ES-I3 (cell line): ENCODE results near the gene TRAIP.
"Not testable (repeated sequence)": the region's sequence is repeated elsewhere in the genome, so short reads cannot be mapped to it uniquely, and the experiment has no call there.

ENCODE experiments used
- H3K36me3 ChIP-seq: 2 replicates; pipeline ENCODE4 v1.6.1; 2013; ENCODE audit warnings: mild to moderate bottlenecking, low read length, control low read depth, moderate library complexity; ENCODE audit not compliant: insufficient read depth
- H3K4me1 ChIP-seq: 2 replicates; pipeline ENCODE4 v1.6.1; 2013; ENCODE audit warnings: mild to moderate bottlenecking, control low read depth, low read length; ENCODE audit not compliant: insufficient read depth
- H3K9ac ChIP-seq: 2 replicates; pipeline ENCODE4 v1.6.1; 2013; ENCODE audit warnings: low read depth, mild to moderate bottlenecking, low read length, moderate library complexity
- H3K9me3 ChIP-seq: 2 replicates; pipeline ENCODE4 v1.6.1; 2013; ENCODE audit warnings: mild to moderate bottlenecking, low read length, moderate library complexity; ENCODE audit not compliant: control insufficient read depth, insufficient read depth

TRAIP gene

GRCh38 chr3:49823131-49823530 lies 33.2 kb downstream of the TRAIP start:
- H3K36me3 ChIP-seq, H3K4me1 ChIP-seq, H3K9me3 ChIP-seq, H3K9ac ChIP-seq: not testable (repeated sequence)

DNA sequence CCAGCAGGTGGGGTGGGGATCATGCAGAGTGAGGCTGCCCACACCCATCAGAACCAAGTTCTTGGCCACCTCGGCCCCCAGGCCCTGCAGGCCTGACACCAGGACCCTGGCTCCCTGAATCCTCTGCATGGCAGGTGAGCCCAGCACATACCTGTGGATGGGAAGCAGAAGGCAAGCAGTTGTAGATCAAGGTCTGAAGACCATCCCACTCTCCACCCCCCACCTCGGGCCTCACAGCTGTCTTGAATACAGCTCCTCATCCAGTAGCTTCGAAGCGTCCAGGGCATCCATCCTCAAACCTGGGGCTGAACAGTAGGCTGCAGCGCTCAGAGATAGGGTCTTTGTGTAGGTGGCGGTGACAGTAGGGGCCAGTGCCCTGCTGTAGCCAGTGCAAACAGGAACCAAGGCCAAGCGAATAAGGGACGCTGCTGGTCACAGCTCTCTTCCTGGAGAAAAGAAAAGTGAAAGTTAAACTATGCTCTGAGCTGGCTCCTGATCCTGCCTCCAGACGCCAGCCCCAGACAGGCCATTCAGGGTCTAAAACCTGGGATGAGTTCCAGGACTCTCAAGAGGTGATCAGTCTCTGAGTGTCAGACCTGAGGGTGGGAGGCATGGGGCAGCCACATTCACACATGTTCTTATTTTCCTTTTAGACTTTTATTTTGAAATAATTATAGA lies 42.7 kb downstream of the TRAIP start, which contains the start of gene UBA7:
Gene UBA7, minus strand, starts transcription at position 457 of the 678 bp plus-strand sequence. Its CDS starts 166 bp downstream, at position 291.
- Histone ChIP-seq H3K9ac (no peak within 1 kb of the TSS), H3K36me3 (no peaks in the 10 kb centered on the region), H3K4me1 (no peaks in the 10 kb centered on the region), H3K9me3 (no peaks in the 10 kb centered on the region)

GRCh38 chr3:49812916-49813496 lies 43.4 kb downstream of the TRAIP start:
- Histone ChIP-seq H3K9me3 (no peaks in the 10 kb centered on the region), H3K4me1 (no peaks in the 10 kb centered on the region), H3K36me3 (no peaks in the 10 kb centered on the region), H3K9ac (no peak overlapping the region)

- no peaks in the 10 kb centered on the region for H3K9me3 ChIP-seq
- H3K36me3 ChIP-seq, result no peaks in the 10 kb centered on the region
- H3K9ac ChIP-seq, result no peak overlapping the region
- peaks cover 25% of the 10 kb centered on the region for H3K4me1 ChIP-seq
These were observed 48.8 kb downstream of the TRAIP start for GRCh38 chr3:49807431-49808114.

GRCh38 chr3:49806850-49807249 lies 49.5 kb downstream of the TRAIP start:
- no peak overlapping the region for H3K9ac ChIP-seq

DNA sequence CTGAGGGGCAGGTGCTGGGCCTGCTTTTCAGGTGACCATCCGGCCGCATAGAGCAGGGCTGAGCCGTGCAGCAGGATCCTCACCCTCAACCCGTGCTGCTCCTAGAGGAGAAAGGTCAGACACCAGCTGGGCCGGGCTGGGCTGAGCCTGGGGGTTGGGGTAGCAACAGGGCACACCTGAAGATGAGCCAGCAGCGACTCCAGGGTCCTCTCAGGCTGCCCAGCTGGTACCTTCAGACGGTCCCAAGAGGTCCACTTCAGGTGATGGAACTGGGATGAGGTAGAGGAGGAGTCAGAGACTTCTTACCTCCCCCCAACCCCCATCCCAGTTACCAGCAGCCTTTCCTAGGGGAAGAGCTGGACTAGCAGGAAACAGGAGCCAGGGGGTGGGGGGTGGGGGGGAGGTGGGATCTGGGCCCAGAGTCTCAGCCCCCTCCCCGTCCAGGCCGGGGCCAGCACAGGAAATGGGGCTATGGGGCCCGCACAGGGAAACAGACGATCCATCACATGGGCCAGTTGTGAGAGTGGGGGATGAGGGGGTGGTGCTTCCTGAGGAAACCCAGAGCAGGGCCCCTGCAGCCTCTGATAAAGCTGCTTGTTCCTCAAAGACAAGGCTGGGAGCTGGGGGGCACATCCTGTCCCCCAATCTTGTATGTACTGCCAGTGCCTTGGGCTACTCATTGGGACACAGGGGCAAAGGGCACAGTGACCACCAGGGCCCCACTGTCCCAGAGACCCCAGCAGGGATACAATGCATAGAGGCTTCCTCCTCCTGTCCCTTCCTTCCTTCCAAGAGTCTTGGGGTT lies 50.3 kb downstream of the TRAIP start:
- Histone ChIP-seq H3K36me3 (no peaks in the 10 kb centered on the region), H3K4me1 (peaks cover 25% of the 10 kb centered on the region), H3K9ac (no peak overlapping the region), H3K9me3 (no peaks in the 10 kb centered on the region)

More at GRCh38 chr3:49806850-49807249, 49.5 kb downstream of the TRAIP start:
- no peaks in the 10 kb centered on the region for H3K36me3 ChIP-seq
- no peaks in the 10 kb centered on the region for H3K9me3 ChIP-seq
- H3K4me1 ChIP-seq, result peaks cover 25% of the 10 kb centered on the region

DNA sequence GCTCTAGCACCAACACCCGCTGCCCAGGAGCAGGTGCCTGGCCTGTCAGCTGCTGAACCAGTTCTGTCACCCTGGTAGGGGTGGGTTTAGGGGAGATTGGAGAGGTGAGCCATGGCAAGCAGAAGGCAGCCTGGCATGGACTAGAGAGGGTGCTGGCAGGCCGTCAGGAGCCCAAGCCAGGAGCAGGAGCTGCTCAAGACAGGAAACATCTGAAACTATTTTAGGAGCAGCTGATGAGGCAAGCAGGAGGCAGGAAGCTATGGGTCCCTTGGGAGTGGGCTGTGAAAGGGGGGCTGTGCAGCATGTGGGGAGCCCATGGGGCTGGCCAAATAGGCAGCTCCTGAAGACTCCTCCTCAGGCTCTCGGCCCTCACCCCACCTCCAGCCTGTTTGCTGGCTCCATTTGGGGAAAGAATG lies 51.0 kb downstream of the TRAIP start:
- H3K9ac ChIP-seq, result no peak overlapping the region
- H3K36me3 ChIP-seq, result no peaks in the 10 kb centered on the region
- H3K4me1 ChIP-seq, result peaks cover 25% of the 10 kb centered on the region
- no peaks in the 10 kb centered on the region for H3K9me3 ChIP-seq

- Histone ChIP-seq H3K9me3 (no peaks in the 10 kb centered on the region), H3K36me3 (no peaks in the 10 kb centered on the region), H3K9ac (peak overlapping the region; percentile 96; the same call in 1 of the 2 replicates), H3K4me1 (peaks cover 25% of the 10 kb centered on the region)
These were observed 52.0 kb downstream of the TRAIP start for GRCh38 chr3:49804141-49805041.

- no peaks in the 10 kb centered on the region for H3K36me3 ChIP-seq
- peak overlapping the region; percentile 96; the same call in 1 of the 2 replicates for H3K9ac ChIP-seq
- peaks cover 25% of the 10 kb centered on the region for H3K4me1 ChIP-seq
These were observed 52.8 kb downstream of the TRAIP start for GRCh38 chr3:49803465-49804140.

DNA sequence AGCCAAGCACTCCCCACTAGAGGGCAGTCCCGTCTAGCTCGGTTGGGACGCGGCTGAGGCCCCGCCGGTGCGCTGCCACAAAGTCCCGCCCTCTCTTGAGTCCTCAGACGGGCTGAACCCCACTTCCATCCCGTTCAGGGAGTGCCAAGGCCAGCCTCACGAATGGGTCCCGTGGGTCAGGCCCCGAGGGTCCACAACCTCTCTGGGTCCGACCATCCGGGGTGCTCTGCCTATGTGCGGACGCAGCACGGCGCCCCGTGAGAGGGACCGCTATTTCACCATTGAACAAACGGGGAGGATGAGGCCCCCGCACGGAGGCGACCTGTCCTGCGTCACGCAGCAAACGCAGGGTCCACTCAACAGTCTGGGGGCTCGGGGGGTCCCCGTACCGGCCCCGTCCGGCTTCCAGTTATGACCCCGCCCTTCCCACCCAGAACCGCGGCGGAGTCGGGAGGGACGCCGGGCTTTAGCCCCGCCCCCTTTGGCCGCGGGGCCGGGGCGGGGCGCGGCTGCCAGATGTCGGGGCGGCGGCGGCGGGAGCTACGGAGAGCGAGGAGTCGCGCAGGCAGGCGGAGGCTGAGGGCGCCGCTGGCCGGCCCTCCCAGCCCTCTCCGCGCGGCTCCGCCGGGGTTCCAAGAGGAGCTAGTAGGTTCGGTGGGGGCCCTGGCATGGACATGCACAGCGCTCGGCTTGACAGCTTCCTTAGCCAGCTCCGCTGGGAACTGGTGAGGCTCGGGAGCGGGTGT lies 53.5 kb downstream of the TRAIP start, which contains the start of gene INKA1:
Gene INKA1, plus strand, starts transcription at position 543 of the 746 bp plus-strand sequence. Its CDS starts 132 bp downstream, at position 675.
- H3K9me3 ChIP-seq, result no peaks in the 10 kb centered on the region

More at GRCh38 chr3:49803465-49804140, 52.8 kb downstream of the TRAIP start:
- no peaks in the 10 kb centered on the region for H3K9me3 ChIP-seq

GRCh38 chr3:49801160-49801559 lies 55.2 kb downstream of the TRAIP start:
- H3K9me3 ChIP-seq, result no peaks in the 10 kb centered on the region
- H3K36me3 ChIP-seq, result no peaks in the 10 kb centered on the region
- H3K9ac ChIP-seq, result no peak overlapping the region
- H3K4me1 ChIP-seq, result peaks cover 8% of the 10 kb centered on the region; the same call in 1 of the 2 replicates

More for the DNA sequence above, 53.5 kb downstream of the TRAIP start, which contains the start of gene INKA1:
- H3K4me1 ChIP-seq, result peaks cover 25% of the 10 kb centered on the region
- H3K36me3 ChIP-seq, result no peaks in the 10 kb centered on the region
- peak within 1 kb of the TSS; percentile 96 for H3K9ac ChIP-seq

DNA sequence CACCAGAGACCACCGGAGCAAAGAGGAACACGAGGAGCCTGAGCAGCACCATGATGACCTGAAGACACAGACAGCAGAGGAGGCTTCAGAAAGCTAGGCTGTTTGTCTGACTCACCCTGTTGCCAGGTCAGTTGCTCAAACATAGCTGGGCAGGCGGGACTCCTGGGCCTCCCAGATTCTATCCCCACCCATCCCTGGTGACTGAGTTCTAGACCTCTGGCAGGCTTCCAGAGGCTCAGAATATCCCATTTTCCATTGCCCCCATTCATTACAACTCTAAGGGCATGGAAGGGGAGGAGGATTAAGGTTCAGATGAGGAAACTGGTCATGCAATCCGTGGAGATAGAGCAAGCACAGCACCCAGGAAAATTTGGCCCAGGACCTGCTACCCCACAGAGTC lies 56.6 kb downstream of the TRAIP start, which contains the start of gene CDHR4:
Gene CDHR4, minus strand, starts transcription at position 113 of the 400 bp plus-strand sequence. Its CDS starts 61 bp downstream, at position 52.
- Histone ChIP-seq H3K9me3 (no peaks in the 10 kb centered on the region), H3K4me1 (no peaks in the 10 kb centered on the region; the same call in 1 of the 2 replicates), H3K36me3 (no peaks in the 10 kb centered on the region), H3K9ac (no peak within 1 kb of the TSS)
